ENCODE data around the gene DDX17. TPM values are rescaled to one million over a fixed set of nuclear protein-coding genes. Genes with fewer than 3 reads are reported as not detected.

DDX17 gene
- total and polyA plus RNA-seq, 2 experiments from 2014 or later: 88.0 to 603 TPM

DNA sequence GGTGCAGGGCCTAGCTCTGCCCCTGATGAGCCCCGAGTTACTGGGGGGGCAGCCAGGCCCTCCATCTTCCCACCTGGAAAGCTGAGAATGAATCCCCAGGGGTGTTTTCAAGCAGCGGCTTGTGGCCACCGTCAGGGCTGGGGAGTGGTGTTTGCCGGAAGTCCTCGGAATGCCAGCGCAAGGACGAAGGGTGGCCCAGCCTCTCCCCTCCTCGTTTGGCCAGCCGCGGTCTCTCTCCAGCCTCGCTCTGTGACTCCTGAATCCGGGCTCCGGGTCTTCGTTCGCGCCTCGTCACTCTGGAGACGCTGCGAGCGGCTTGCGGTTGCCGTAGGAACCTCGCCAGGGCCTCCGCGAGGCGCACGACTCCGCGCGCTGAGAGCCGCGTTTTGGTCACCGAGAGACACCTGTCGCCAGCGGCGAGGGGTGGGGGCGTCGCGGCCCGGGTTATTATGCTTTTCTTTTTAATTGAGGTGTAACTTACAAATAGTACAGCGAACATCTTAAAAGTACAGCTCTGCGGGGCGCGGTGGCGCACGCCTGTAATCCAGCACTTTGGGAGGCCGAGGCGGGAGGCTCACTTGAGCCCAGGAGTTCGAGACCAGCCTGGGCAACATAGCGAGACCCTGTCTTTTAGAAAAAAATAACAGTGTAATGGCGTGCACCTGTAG is 44.6 kb downstream of the DDX17 start:
- H3K4me3 ChIP-seq: peak overlapping the region; percentile 51
- peaks cover 11% of the 10 kb centered on the region for H3K4me1 ChIP-seq (ENCODE audit: insufficient read depth)
- H3K9me2 ChIP-seq (ENCODE audit: insufficient read depth): no peaks in the 10 kb centered on the region
- H2AFZ ChIP-seq: peak overlapping the region; percentile 100
- H3F3A ChIP-seq (replicated peaks; ENCODE audit: low read depth): peaks cover 35% of the 10 kb centered on the region
- TF ChIP-seq CTCF (conservative IDR thresholded peaks at IDR 0.05; ENCODE audit: low read depth in 2 of 2) (no peak; a peak in 1 of 4 replicates), JUNB (IDR thresholded peaks at IDR 0.05; ENCODE audit: unreplicated experiment) (no peak), ETS1 (IDR thresholded peaks at IDR 0.05) (0 out of 2 replicates have a peak, but pooled peaks have one; percentile 30), EZH2 (IDR thresholded peaks at IDR 0.05; ENCODE audit: low read depth, unreplicated experiment) (no peak), CREB1 (CRISPR knock-in tag; IDR thresholded peaks at IDR 0.05; ENCODE audit: low read depth) (peak; percentile 70), POLR2AphosphoS5 (IDR thresholded peaks at IDR 0.05; ENCODE audit: low read depth) (peak; percentile 41; the same call in 1 of the 2 replicates), ZNF331 (CRISPR knock-in tag; IDR thresholded peaks at IDR 0.05; ENCODE audit: low read depth) (no peak)
- H3K4me2 ChIP-seq: peak overlapping the region; percentile 80
- 0 out of 3 replicates have a peak, but pooled peaks cover 1% of the 10 kb centered on the region for H3K9me3 Mint-ChIP-seq
- no peaks in the 10 kb centered on the region for H3K79me2 ChIP-seq (replicated peaks; ENCODE audit: insufficient read depth)
- no peaks in the 10 kb centered on the region; the same call in 1 of the 2 replicates for H4K20me1 ChIP-seq (replicated peaks; ENCODE audit: insufficient read depth)
- DNase-seq (ENCODE audit: low spot score) (peak; percentile 99), ATAC-seq (peak; percentile 79)
- H3K27ac Mint-ChIP-seq: no peak overlapping the region
- H3K36me3 ChIP-seq (ENCODE audit: insufficient read depth): no peaks in the 10 kb centered on the region
- peak overlapping the region; percentile 58 for H3K4me3 Mint-ChIP-seq
- no peak overlapping the region for H3K27ac ChIP-seq (ENCODE audit: low read depth)
- H3K36me3 Mint-ChIP-seq (ENCODE audit: low read depth): no peaks in the 10 kb centered on the region; the same call in 2 of the 3 replicates
- peaks cover 58% of the 10 kb centered on the region for H3K27me3 Mint-ChIP-seq (ENCODE audit: insufficient read depth, low read depth, poor library complexity)
- peaks cover 20% of the 10 kb centered on the region for H3K4me1 Mint-ChIP-seq
- peaks cover 78% of the 10 kb centered on the region for H3K27me3 ChIP-seq (ENCODE audit: insufficient read depth)

DNA sequence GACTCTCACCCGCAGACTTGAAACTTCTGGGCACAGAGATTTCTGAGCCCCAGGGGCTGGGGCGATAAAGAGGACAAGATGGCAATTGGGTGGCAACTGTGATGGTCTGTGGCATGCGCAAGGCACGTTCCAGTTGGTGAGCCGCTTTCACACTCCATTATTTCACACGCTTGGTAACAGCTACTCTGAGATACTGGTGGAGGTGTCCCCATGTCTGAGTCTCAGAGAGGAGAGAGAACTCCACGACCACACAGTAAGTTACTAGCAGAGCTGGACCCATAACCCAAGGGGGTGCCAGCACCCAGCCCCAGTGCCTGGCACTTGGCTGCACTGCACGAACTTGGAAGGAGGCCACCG is 45.1 kb downstream of the DDX17 start:
- peaks cover 11% of the 10 kb centered on the region for H3K4me1 ChIP-seq (ENCODE audit: insufficient read depth)
- H3K27ac Mint-ChIP-seq: no peak overlapping the region
- H4K20me1 ChIP-seq (replicated peaks; ENCODE audit: insufficient read depth): no peaks in the 10 kb centered on the region; the same call in 1 of the 2 replicates
- H3K9me2 ChIP-seq (ENCODE audit: insufficient read depth): no peaks in the 10 kb centered on the region
- peaks cover 31% of the 10 kb centered on the region for H3F3A ChIP-seq (replicated peaks; ENCODE audit: low read depth)
- DNase-seq (ENCODE audit: low spot score) (no peak), ATAC-seq (no peak)
- peak overlapping the region; percentile 80 for H3K4me2 ChIP-seq
- peaks cover 78% of the 10 kb centered on the region for H3K27me3 ChIP-seq (ENCODE audit: insufficient read depth)
- peak overlapping the region; percentile 58 for H3K4me3 Mint-ChIP-seq
- H3K9me3 Mint-ChIP-seq: peaks cover 4% of the 10 kb centered on the region; the same call in 1 of the 3 replicates
- peak overlapping the region; percentile 51 for H3K4me3 ChIP-seq
- H3K36me3 Mint-ChIP-seq (ENCODE audit: low read depth): no peaks in the 10 kb centered on the region; the same call in 2 of the 3 replicates
- peaks cover 59% of the 10 kb centered on the region for H3K27me3 Mint-ChIP-seq (ENCODE audit: insufficient read depth, low read depth, poor library complexity)
- H3K36me3 ChIP-seq (ENCODE audit: insufficient read depth): no peaks in the 10 kb centered on the region
- no peaks in the 10 kb centered on the region for H3K79me2 ChIP-seq (replicated peaks; ENCODE audit: insufficient read depth)
- peak overlapping the region; percentile 100 for H2AFZ ChIP-seq
- H3K27ac ChIP-seq (ENCODE audit: low read depth): no peak overlapping the region
- H3K4me1 Mint-ChIP-seq: peaks cover 20% of the 10 kb centered on the region
- TF ChIP-seq STAT1 (IDR thresholded peaks at IDR 0.05; ENCODE audit: unreplicated experiment) (no peak), EZH2phosphoT487 (IDR thresholded peaks at IDR 0.05; ENCODE audit: unreplicated experiment) (no peak), EZH2 (IDR thresholded peaks at IDR 0.05; ENCODE audit: low read depth, unreplicated experiment) (no peak), ZNF462 (CRISPR knock-in tag; IDR thresholded peaks at IDR 0.05) (no peak), CREB1 (CRISPR knock-in tag; IDR thresholded peaks at IDR 0.05; ENCODE audit: low read depth) (no peak), POLR2AphosphoS5 (IDR thresholded peaks at IDR 0.05; ENCODE audit: low read depth) (no peak)

Measured in GM23338 (cell line).